Fibroblast of upper back skin (primary cell): Measurements from ENCODE around the gene TMEM88.

Source experiments
- DNase-seq: peaks from one replicate; pipeline ENCODE4 v3.0.0-alpha.2; 2013

TMEM88 gene

DNA sequence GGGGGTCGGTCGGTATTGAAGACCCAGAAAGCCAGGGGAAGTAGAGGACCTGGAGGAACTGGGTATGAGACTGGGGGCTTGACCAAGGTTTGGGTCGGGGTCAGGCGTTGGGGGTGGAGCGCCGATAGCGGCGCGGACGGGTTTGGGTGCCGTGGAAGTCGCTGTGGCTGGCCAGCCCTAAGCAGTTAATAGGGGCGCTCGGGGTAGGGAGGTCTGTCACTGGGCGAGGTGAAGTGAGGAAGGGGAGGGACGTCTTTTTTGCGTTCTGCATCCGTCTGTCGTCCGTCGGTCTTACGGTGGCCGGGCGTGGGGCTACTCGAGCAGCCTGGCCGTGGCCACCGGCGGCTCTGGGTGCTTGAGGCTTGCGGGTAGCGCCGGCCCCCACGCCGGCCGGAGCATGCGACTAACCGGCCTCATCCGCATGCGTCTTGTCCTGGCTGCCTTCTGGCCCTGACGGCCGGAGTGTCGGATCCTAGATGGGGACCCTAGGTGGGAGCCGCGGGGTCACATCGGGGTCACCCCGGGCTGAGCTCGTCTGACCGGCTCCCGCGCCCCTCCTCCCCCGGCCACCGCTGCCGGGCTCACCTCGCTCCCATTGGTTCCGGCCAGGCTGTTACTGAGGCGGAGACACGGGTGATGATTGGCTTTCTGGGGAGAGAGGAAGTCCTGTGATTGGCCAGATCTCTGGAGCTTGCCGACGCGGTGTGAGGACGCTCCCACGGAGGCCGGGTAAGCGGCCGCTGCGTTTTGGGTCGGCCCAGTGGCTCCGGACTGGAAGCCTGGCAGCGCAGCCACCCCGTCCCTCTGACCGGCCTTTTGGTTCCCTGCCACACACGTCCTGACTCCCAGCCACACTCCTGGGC, 10.3 kb upstream of the TMEM88 start:
- peak; percentile 92 for DNase-seq

GRCh38 chr17:7845359-7846062, 9.4 kb upstream of the TMEM88 start:
- DNase-seq, result no peak

DNA sequence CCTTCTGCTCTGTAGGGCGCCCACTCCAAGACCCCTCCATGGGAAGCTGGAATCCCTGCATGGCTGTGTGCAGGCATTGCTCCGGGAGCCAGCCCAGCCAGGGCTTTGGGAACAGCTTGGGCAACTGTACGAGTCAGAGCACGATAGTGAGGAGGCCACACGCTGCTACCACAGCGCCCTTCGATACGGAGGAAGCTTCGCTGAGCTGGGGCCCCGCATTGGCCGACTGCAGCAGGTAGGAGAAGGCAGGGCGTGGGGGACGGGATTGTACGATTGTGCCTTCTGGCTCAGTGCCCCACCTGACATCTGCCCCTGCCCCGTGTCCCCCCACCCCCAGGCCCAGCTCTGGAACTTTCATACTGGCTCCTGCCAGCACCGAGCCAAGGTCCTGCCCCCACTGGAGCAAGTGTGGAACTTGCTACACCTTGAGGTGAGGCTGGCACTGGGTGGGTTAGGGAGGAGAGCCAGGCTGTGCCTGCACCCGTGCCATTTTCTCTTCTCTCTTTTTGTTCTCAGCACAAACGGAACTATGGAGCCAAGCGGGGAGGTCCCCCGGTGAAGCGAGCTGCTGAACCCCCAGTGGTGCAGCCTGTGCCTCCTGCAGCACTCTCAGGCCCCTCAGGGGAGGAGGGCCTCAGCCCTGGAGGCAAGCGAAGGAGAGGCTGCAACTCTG, 8.7 kb upstream of the TMEM88 start:
- no peak for DNase-seq

DNA sequence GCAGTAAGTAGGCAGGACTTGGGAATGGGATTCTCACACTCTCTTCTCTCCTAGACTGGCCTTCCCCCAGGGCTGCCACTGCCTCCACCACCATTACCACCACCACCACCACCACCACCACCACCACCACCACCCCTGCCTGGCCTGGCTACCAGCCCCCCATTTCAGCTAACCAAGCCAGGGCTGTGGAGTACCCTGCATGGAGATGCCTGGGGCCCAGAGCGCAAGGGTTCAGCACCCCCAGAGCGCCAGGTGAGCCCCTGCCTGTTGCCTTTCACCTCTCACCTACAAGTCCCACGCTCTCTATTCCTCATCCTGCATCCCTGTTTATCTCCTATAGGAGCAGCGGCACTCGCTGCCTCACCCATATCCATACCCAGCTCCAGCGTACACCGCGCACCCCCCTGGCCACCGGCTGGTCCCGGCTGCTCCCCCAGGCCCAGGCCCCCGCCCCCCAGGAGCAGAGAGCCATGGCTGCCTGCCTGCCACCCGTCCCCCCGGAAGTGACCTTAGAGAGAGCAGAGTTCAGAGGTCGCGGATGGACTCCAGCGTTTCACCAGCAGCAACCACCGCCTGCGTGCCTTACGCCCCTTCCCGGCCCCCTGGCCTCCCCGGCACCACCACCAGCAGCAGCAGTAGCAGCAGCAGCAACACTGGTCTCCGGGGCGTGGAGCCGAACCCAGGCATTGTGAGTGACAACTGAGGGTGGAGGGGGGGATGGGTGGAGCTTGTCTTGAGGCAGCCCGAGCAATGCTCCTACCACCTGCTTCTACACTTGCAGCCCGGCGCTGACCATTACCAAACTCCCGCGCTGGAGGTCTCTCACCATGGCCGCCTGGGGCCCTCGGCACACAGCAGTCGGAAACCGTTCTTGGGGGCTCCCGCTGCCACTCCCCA, 7.9 kb upstream of the TMEM88 start:
- DNase-seq, result no peak

DNA sequence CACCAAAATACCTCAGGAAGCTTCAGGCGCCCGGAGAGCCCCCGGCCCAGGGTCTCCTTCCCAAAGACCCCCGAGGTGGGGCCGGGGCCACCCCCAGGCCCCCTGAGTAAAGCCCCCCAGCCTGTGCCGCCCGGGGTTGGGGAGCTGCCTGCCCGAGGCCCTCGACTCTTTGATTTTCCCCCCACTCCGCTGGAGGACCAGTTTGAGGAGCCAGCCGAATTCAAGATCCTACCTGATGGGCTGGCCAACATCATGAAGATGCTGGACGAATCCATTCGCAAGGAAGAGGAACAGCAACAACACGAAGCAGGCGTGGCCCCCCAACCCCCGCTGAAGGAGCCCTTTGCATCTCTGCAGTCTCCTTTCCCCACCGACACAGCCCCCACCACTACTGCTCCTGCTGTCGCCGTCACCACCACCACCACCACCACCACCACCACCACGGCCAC, 6.7 kb upstream of the TMEM88 start:
- DNase-seq, result no peak

DNA sequence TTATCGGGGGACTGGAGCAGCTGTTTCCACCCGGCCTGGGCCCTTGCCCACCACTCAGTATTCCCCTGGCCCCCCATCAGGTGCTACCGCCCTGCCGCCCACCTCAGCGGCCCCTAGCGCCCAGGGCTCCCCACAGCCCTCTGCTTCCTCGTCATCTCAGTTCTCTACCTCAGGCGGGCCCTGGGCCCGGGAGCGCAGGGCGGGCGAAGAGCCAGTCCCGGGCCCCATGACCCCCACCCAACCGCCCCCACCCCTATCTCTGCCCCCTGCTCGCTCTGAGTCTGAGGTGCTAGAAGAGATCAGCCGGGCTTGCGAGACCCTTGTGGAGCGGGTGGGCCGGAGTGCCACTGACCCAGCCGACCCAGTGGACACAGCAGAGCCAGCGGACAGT, 6.1 kb upstream of the TMEM88 start:
- DNase-seq, result no peak

GRCh38 chr17:7849130-7849750, 5.6 kb upstream of the TMEM88 start:
- no peak for DNase-seq

- DNase-seq, result no peak
Measured at GRCh38 chr17:7849751-7850504, 4.9 kb upstream of the TMEM88 start.

DNA sequence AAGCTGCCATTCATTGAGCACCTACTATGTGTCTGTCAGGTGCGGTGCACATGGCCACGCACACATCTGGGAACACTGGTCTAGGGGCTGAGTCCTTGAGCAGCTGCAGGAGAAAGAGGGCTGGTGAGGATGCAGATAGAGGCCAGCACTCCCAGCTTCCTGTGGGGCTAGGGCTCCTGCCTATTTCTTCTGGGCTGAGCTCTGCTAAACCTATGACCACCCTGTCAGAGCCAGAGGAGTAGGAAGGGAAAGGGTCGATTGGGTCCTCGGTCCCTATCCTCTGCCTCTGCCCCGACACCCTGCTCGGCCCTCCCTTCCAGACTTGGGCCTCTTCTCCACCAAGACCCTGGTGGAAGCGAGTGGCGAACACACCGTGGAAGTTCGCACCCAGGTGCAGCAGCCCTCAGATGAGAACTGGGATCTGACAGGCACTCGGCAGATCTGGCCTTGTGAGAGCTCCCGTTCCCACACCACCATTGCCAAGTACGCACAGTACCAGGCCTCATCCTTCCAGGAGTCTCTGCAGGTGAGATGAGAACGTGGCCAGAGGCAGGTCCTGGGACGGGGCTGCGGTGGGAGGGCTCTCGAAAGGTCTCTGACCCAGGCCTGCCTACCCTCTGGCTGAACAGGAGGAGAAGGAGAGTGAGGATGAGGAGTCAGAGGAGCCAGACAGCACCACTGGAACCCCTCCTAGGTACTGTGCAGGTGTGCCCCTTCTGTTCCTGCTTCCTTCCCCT, 4.0 kb upstream of the TMEM88 start:
- DNase-seq, result no peak

- peak; percentile 81 for DNase-seq
Measured at GRCh38 chr17:7851438-7852261, 3.2 kb upstream of the TMEM88 start.

DNA sequence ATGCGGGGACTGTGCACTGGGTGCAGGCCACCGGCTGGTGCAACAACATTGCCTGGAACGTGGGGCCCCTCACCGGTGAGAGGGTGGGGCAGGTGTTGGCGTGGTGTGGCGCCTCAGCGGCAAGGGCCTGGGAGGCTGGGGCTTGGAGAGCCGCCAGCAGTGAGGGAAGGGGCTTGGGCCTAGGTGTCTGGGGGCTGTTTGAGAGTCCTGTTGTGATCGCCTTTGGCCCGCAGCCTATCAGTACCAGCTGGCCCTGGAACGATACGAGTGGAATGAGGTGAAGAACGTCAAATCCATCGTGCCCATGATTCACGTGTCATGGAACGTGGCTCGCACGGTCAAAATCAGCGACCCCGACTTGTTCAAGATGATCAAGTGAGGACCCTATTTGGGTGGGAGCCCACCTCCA, 2.6 kb upstream of the TMEM88 start:
- DNase-seq, result no peak

DNA sequence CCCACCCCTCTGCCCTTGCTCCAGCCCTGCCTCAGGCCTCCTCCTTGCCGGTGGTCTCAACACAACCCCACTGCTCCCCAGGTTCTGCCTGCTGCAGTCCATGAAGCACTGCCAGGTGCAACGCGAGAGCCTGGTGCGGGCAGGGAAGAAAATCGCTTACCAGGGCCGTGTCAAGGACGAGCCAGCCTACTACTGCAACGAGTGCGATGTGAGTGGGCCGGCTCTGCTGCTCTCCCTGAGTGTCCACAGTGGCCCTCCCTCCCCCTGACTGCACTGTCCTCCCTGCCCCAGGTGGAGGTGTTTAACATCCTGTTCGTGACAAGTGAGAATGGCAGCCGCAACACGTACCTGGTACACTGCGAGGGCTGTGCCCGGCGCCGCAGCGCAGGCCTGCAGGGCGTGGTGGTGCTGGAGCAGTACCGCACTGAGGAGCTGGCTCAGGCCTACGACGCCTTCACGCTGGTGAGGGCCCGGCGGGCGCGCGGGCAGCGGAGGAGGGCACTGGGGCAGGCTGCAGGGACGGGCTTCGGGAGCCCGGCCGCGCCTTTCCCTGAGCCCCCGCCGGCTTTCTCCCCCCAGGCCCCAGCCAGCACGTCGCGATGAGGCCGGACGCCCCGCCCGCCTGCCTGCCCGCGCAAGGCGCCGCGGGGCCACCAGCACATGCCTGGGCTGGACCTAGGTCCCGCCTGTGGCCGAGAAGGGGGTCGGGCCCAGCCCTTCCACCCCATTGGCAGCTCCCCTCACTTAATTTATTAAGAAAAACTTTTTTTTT, 1.8 kb upstream of the TMEM88 start:
- DNase-seq, result no peak

- DNase-seq, result no peak
Measured at GRCh38 chr17:7853691-7854038, 1.2 kb upstream of the TMEM88 start.

DNA sequence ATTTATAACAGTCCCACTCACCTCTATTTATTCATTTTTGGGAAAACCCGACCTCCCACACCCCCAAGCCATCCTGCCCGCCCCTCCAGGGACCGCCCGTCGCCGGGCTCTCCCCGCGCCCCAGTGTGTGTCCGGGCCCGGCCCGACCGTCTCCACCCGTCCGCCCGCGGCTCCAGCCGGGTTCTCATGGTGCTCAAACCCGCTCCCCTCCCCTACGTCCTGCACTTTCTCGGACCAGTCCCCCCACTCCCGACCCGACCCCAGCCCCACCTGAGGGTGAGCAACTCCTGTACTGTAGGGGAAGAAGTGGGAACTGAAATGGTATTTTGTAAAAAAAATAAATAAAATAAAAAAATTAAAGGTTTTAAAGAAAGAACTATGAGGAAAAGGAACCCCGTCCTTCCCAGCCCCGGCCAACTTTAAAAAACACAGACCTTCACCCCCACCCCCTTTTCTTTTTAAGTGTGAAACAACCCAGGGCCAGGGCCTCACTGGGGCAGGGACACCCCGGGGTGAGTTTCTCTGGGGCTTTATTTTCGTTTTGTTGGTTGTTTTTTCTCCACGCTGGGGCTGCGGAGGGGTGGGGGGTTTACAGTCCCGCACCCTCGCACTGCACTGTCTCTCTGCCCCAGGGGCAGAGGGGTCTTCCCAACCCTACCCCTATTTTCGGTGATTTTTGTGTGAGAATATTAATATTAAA, 638 bp upstream of the TMEM88 start:
- no peak for DNase-seq

- no peak for DNase-seq
Measured at GRCh38 chr17:7855660-7856010, 769 bp downstream of the TMEM88 start.

DNA sequence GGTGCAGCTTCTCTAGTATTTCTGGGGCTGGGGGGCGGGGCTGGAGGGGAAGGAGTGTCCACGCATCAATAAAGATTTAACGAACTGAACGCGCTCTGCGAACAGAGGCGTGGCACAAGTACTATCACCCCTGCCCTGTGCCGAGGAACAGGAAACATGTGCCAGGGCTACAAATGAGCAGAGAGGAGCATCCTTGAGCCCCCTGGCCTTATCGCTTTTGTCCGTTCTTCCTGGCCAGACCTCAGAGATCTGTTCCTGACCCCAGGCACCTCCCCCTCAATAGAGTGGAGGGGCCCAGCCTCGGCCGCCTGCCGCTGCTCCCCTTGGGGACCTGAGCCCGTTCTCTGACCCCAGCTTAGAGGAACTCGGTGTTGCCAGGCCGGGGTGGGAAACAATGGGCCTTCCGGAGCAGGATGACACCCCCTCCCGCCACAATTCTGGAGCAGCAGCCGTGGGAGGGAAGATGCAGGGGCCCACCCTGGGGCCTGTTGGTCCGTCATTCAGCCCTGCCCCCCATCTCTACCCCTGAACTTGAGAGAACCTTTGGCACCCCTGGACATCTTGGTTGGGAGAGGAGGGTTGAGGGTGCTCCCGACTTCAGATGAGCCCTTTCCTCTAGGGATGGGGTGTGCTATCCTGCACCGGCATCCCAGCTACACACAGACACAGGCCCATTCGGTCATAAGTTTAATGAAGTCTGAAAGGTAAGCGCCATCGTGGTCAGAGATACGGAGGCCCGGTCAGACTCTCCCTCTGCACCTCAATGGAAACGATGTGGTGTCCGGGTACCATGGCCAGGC, 1.3 kb downstream of the TMEM88 start:
- no peak for DNase-seq
